H1 (cell line): ENCODE data around the gene BTBD10. TPM values are rescaled to one million over a fixed set of nuclear protein-coding genes. Genes with fewer than 3 reads are reported as not detected.

Experiments used
- CTCF ChIA-PET: fragments of 300-600 bp; sonication (Branson Sonifier 250); formaldehyde crosslinking; loops from one replicate; lab custom pipeline; 2021; ENCODE audit not compliant: partially characterized antibody; lab: Charles Lee
- POLR2A ChIA-PET: fragments of 300-600 bp; sonication (Branson Sonifier 250); formaldehyde crosslinking; loops from one replicate; lab custom pipeline; 2021; ENCODE audit warnings: inconsistent platforms; ENCODE audit not compliant: partially characterized antibody; lab: Charles Lee
- DNase-seq, 2 experiments: peaks; one replicate each; pipeline versions ENCODE4 v3.0.0 to v3.0.0-alpha.2; 2010 to 2022; ENCODE audit warnings: low spot score in 2 of 2, low read depth in 1 of 2, mixed read lengths in 1 of 2
- FAIRE-seq: peaks from 2 replicates; lab custom pipeline; 2011; peaks lifted over from hg19 to GRCh38; lab: Jason Lieb, UNC
- H2AFZ ChIP-seq: 2 replicates; pipeline ENCODE4 v1.8.1; 2012; ENCODE audit warnings: low read length, inconsistent platforms
- H2AK5ac ChIP-seq: 2 replicates; pipeline ENCODE4 v1.6.1; 2013; ENCODE audit warnings: low read depth, low read length
- H2BK120ac ChIP-seq: replicated peaks from 2 replicates; pipeline ENCODE3; 2013; ENCODE audit warnings: low read depth, low read length, inconsistent platforms
- H2BK12ac ChIP-seq: 2 replicates; pipeline ENCODE4 v1.6.1; 2013; ENCODE audit warnings: low read depth, low read length
- H2BK15ac ChIP-seq: 2 replicates; pipeline ENCODE4 v1.6.1; 2013; ENCODE audit warnings: low read length
- H2BK20ac ChIP-seq: 2 replicates; pipeline ENCODE4 v1.6.1; 2013; ENCODE audit warnings: low read length
- H2BK5ac ChIP-seq: 2 replicates; pipeline ENCODE4 v1.6.1; 2013; ENCODE audit warnings: low read depth, low read length
- H3K14ac ChIP-seq: 2 replicates; pipeline ENCODE4 v1.6.1; 2013; ENCODE audit warnings: inconsistent platforms; ENCODE audit not compliant: insufficient read length
- H3K18ac ChIP-seq: 2 replicates; pipeline ENCODE4 v1.6.1; 2013; ENCODE audit warnings: low read length; ENCODE audit errors: extremely low read depth
- H3K23ac ChIP-seq: 2 replicates; pipeline ENCODE4 v1.6.1; 2013; ENCODE audit warnings: inconsistent platforms; ENCODE audit not compliant: insufficient read length
- H3K23me2 ChIP-seq: 2 replicates; pipeline ENCODE4 v1.6.1; 2013; ENCODE audit warnings: low read depth, low read length
- H3K27ac ChIP-seq: 2 replicates; pipeline ENCODE4 v1.6.1; 2011; ENCODE audit warnings: low read depth, low read length, inconsistent platforms
- H3K27me3 ChIP-seq, 4 experiments: replicated peaks in 1 of 4; 1 replicate in 1 of 4; 2 replicates in 3 of 4; pipeline versions ENCODE4 v1.6.1 to v1.8.1; 2011 to 2013; ENCODE audit warnings: low read length in 3 of 4, mild to moderate bottlenecking in 3 of 4, inconsistent platforms in 2 of 4, mixed read lengths in 2 of 4, moderate library complexity in 1 of 4; ENCODE audit not compliant: control insufficient read depth in 3 of 4, insufficient read depth in 3 of 4; ENCODE audit errors: extremely low read depth in 1 of 4
- H3K36me3 ChIP-seq, 4 experiments: 2 replicates each; pipeline versions ENCODE4 v1.6.1 to v1.8.1; 2011 to 2013; ENCODE audit warnings: mild to moderate bottlenecking in 4 of 4, low read length in 3 of 4, moderate library complexity in 2 of 4, control low read depth in 1 of 4, inconsistent platforms in 1 of 4; ENCODE audit not compliant: insufficient read depth in 4 of 4, control insufficient read depth in 2 of 4
- H3K4ac ChIP-seq: replicated peaks from 2 replicates; pipeline ENCODE3; 2013; ENCODE audit warnings: low read length, low read depth, mixed read lengths, inconsistent platforms; ENCODE audit not compliant: insufficient read length
- H3K4me1 ChIP-seq, 4 experiments: replicated peaks in 1 of 4; 1 replicate in 1 of 4; 2 replicates in 3 of 4; pipeline versions ENCODE4 v1.6.1 to v1.8.1; 2011 to 2013; ENCODE audit warnings: low read length in 3 of 4, inconsistent platforms in 2 of 4, mixed read lengths in 1 of 4; ENCODE audit not compliant: insufficient read depth in 4 of 4, control insufficient read depth in 3 of 4
- H3K4me2 ChIP-seq, 2 experiments: 2 replicates each; pipeline versions ENCODE4 v1.6.1 to v1.8.1; 2011 to 2013; ENCODE audit warnings: low read depth in 2 of 2, low read length in 2 of 2, control low read depth in 1 of 2, inconsistent platforms in 1 of 2, mild to moderate bottlenecking in 1 of 2; ENCODE audit not compliant: insufficient read depth in 1 of 2
- H3K4me3 ChIP-seq, 4 experiments: fragments of 200-600, 300-600 bp in 1 of 4; sonication (generic), shearing (Covaris generic), sonication (Bioruptor Twin) in 1 of 4; 2 replicates each; pipeline versions ENCODE4 v1.5.1 to v1.8.1; 2011 to 2016; ENCODE audit warnings: low read length in 4 of 4, low read depth in 3 of 4, control low read depth in 2 of 4, inconsistent platforms in 2 of 4, mild to moderate bottlenecking in 2 of 4, mixed read lengths in 1 of 4, moderate library complexity in 1 of 4; ENCODE audit not compliant: insufficient read depth in 2 of 4; ENCODE audit errors: extremely low read depth in 1 of 4
- H3K56ac ChIP-seq: replicated peaks from 2 replicates; pipeline ENCODE3; 2013; ENCODE audit warnings: low read depth, mild to moderate bottlenecking, mixed read lengths, low read length, inconsistent platforms; ENCODE audit not compliant: insufficient read length
- H3K79me1 ChIP-seq: 2 replicates; pipeline ENCODE4 v1.6.1; 2013; ENCODE audit warnings: low read depth, low read length, control low read depth
- H3K79me2 ChIP-seq, 2 experiments: 2 replicates each; pipeline versions ENCODE4 v1.6.1 to v1.8.1; 2012 to 2013; ENCODE audit warnings: low read length in 2 of 2, mild to moderate bottlenecking in 2 of 2, inconsistent platforms in 1 of 2; ENCODE audit not compliant: insufficient read depth in 2 of 2, control insufficient read depth in 1 of 2
- H3K9ac ChIP-seq, 4 experiments: replicated peaks in 1 of 4; 1 replicate in 1 of 4; 2 replicates in 3 of 4; pipeline versions ENCODE4 v1.6.1 to v1.8.1; 2011 to 2013; ENCODE audit warnings: low read depth in 3 of 4, low read length in 3 of 4, control low read depth in 2 of 4, mild to moderate bottlenecking in 2 of 4, moderate library complexity in 2 of 4, inconsistent platforms in 1 of 4; ENCODE audit errors: extremely low read depth in 1 of 4
- H3K9me3 ChIP-seq, 2 experiments: 2 replicates each; pipeline versions ENCODE4 v1.6.1 to v1.8.1; 2012 to 2013; ENCODE audit warnings: mild to moderate bottlenecking in 2 of 2, moderate library complexity in 2 of 2, control low read depth in 1 of 2, inconsistent platforms in 1 of 2, low read depth in 1 of 2, low read length in 1 of 2, mixed read lengths in 1 of 2; ENCODE audit not compliant: insufficient read depth in 2 of 2
- H4K20me1 ChIP-seq, 2 experiments: replicated peaks in 1 of 2; 2 replicates each; pipeline versions ENCODE3 to v1.8.1; 2011 to 2013; ENCODE audit warnings: inconsistent platforms in 2 of 2, low read length in 2 of 2, mild to moderate bottlenecking in 1 of 2; ENCODE audit not compliant: insufficient read depth in 2 of 2, control insufficient read depth in 1 of 2
- H4K5ac ChIP-seq: 2 replicates; pipeline ENCODE4 v1.6.1; 2013; ENCODE audit warnings: low read length, low read depth, mixed read lengths, inconsistent platforms; ENCODE audit not compliant: insufficient read length
- H4K8ac ChIP-seq: 2 replicates; pipeline ENCODE4 v1.8.0; 2013; ENCODE audit warnings: mild to moderate bottlenecking, moderate library complexity, low read length, inconsistent platforms; ENCODE audit not compliant: insufficient read depth; ENCODE audit errors: extremely low read depth
- H4K91ac ChIP-seq: replicated peaks from 2 replicates; pipeline ENCODE3; 2013; ENCODE audit warnings: low read length, mixed read lengths, inconsistent platforms; ENCODE audit not compliant: insufficient read length
- ASH2L ChIP-seq: fragments of 200-600, 300-600 bp; sonication (generic); IDR thresholded peaks from one replicate; pipeline ENCODE4 v1.7.1; 2017; ENCODE audit warnings: low read length
- EZH2 ChIP-seq: fragments of 200-600 bp; sonication (generic); IDR thresholded peaks from 2 replicates; pipeline ENCODE4 v1.7.1; 2012; ENCODE audit warnings: low read depth, mild to moderate bottlenecking, moderate library complexity, low read length, inconsistent platforms; ENCODE audit not compliant: severe bottlenecking
- HDAC2 ChIP-seq, 2 experiments: fragments of 300-600 bp in 1 of 2; sonication (generic) in 1 of 2; IDR thresholded peaks; 2 replicates each; pipeline ENCODE4 v1.6.1; 2011 to 2012; ENCODE audit warnings: low read depth in 2 of 2, low read length in 2 of 2, mild to moderate bottlenecking in 2 of 2, moderate library complexity in 2 of 2, borderline replicate concordance in 1 of 2, inconsistent platforms in 1 of 2
- KDM5A ChIP-seq: fragments of 200-600 bp; IDR thresholded peaks from 2 replicates; pipeline ENCODE4 v1.7.1; 2012; ENCODE audit warnings: mild to moderate bottlenecking, low read length, inconsistent platforms, mixed read lengths
- MAFK ChIP-seq: IDR thresholded peaks from 2 replicates; pipeline ENCODE4 v1.6.1; 2012; ENCODE audit warnings: low read depth, mild to moderate bottlenecking, improper control_type of control experiment, low read length
- MAX ChIP-seq: IDR thresholded peaks from 2 replicates; pipeline ENCODE4 v1.6.1; 2012; ENCODE audit warnings: inconsistent platforms
- PHF8 ChIP-seq: fragments of 200-600 bp; sonication (generic); conservative IDR thresholded peaks from 2 replicates; pipeline ENCODE4 v1.7.1; 2012; ENCODE audit warnings: low read depth, mild to moderate bottlenecking, inconsistent platforms, low read length, moderate library complexity
- RAD21 ChIP-seq, 2 experiments: IDR thresholded peaks in 1 of 2; conservative IDR thresholded peaks in 1 of 2; 2 replicates each; pipeline ENCODE4 v1.6.1; 2011; ENCODE audit warnings: low read depth in 2 of 2, low read length in 2 of 2, improper control_type of control experiment in 1 of 2, inconsistent platforms in 1 of 2, mild to moderate bottlenecking in 1 of 2, moderate library complexity in 1 of 2
- SIN3A ChIP-seq, 2 experiments: IDR thresholded peaks in 1 of 2; conservative IDR thresholded peaks in 1 of 2; 2 replicates each; pipeline ENCODE4 v1.6.1; 2011 to 2012; ENCODE audit warnings: low read length in 2 of 2, improper control_type of control experiment in 1 of 2, low read depth in 1 of 2, mild to moderate bottlenecking in 1 of 2
- SP1 ChIP-seq: IDR thresholded peaks from 2 replicates; pipeline ENCODE4 v1.6.1; 2011; ENCODE audit warnings: low read depth, low read length
- TCF12 ChIP-seq: IDR thresholded peaks from 2 replicates; pipeline ENCODE4 v1.6.1; 2011; ENCODE audit warnings: low read depth, mild to moderate bottlenecking, low read length
- USF2 ChIP-seq: IDR thresholded peaks from 2 replicates; pipeline ENCODE4 v1.6.1; 2011; ENCODE audit warnings: low read length, improper control_type of control experiment
- WGBS, 2 experiments: shearing (Covaris generic) in 1 of 2; methylation state at CpG; one replicate each; pipeline versions ENCODE4 v1.1.6 to v1.1.7; 2013 to 2015; ENCODE audit warnings: low lambda C conversion rate in 2 of 2, mixed read lengths in 2 of 2, inconsistent platforms in 1 of 2, low coverage in 1 of 2, missing lambda C conversion rate in 1 of 2; ENCODE audit not compliant: insufficient replicate concordance in 2 of 2, insufficient coverage in 1 of 2, insufficient read length in 1 of 2; ENCODE audit errors: extremely low coverage in 1 of 2, missing lambda C conversion rate in 1 of 2; 5-methylcytosine and 5-hydroxymethylcytosine counted together
- polyA plus RNA-seq, 7 experiments: library from polyadenylated mRNA; depleted of rRNA in 3 of 7; stranded (reverse) in 5 of 7; unstranded in 2 of 7; fragments of >200 nt in 5 of 7; fragments of 200-250 nt in 2 of 7; gene quantifications; 1 replicate in 5 of 7; 2 replicates in 1 of 7; 4 replicates in 1 of 7; pipeline versions ENCODE4 v1.2.1 to v1.2.3, GENCODE V29; 2011 to 2013; ENCODE audit warnings: missing spikeins in 2 of 7, mixed read lengths in 2 of 7
- total RNA-seq: library from RNA; stranded (reverse); fragmentation: NEBNext Ultra II Directional; extraction: Animal tissue kit (Norgen Biotek cat#: 25700); gene quantifications from 2 replicates; pipeline ENCODE4 v1.2.1, GENCODE V29; 2021

The BTBD10 gene
- total and polyA plus RNA-seq, 2 of the 8 experiments (the other 6 are each of a cell fraction or from before 2014, with no cell fraction given) = 13.8 to 22.2 TPM

GRCh38 chr11:13503393-13503792 is 40.4 kb upstream of the BTBD10 start:
- Histone ChIP-seq H3K23me2 (no peaks in the 10 kb centered on the region), H3K23ac (no peak overlapping the region), H3K79me2 (no peaks in the 10 kb centered on the region), H3K4me3 (no peak overlapping the region), H4K5ac (no peak overlapping the region), H3K9me3 (no peaks in the 10 kb centered on the region), H4K91ac (no peak overlapping the region), H2BK20ac (no peak overlapping the region), H2AFZ (no peak overlapping the region), H3K14ac (no peak overlapping the region), H2AK5ac (no peak overlapping the region), H3K27ac (no peak overlapping the region), H3K9ac (no peak overlapping the region), H2BK12ac (no peak overlapping the region), H2BK5ac (no peak overlapping the region), H2BK15ac (no peak overlapping the region), H3K4ac (no peak overlapping the region), H3K79me1 (no peaks in the 10 kb centered on the region), H3K4me2 (no peak overlapping the region), H3K18ac (no peak overlapping the region), H4K8ac (no peak overlapping the region), H3K36me3 (no peaks in the 10 kb centered on the region), H3K27me3 (no peaks in the 10 kb centered on the region), H2BK120ac (no peak overlapping the region), H3K4me1 (no peaks in the 10 kb centered on the region), H3K56ac (no peak overlapping the region), H4K20me1 (no peaks in the 10 kb centered on the region)
- no peak for FAIRE-seq
- WGBS, 2 experiments = 65% methylated on average over 1 of the region's 1 CpG; no CpG with 5 or more reads in 1 of the 2 experiments
- ChIA-PET CTCF (interaction anchor here (1.1 to 4.5 kb wide), 3 partner anchors 11 to 32 kb away, joined by 3 to 33 read pairs (median 4); no protein-coding TSS in a partner anchor), POLR2A (no interaction called here)
- DNase-seq = no peak
- TF ChIP-seq SP1 = no peak
- no peak for TF ChIP-seq PHF8
- no peak for TF ChIP-seq RAD21 (IDR thresholded peaks at IDR 0.05 in 1 of 2, conservative IDR thresholded peaks at IDR 0.05 in 1 of 2; ENCODE audit: low read depth in 2 of 2, low read length in 2 of 2)
- no peak for TF ChIP-seq HDAC2 (IDR thresholded peaks at IDR 0.05; ENCODE audit: borderline replicate concordance in 1 of 2, low read depth in 2 of 2, low read length in 2 of 2)
- no peak for TF ChIP-seq MAFK
- TF ChIP-seq ASH2L = no peak
- no peak for TF ChIP-seq USF2
- no peak for TF ChIP-seq MAX
- TF ChIP-seq TCF12 = no peak
- TF ChIP-seq KDM5A = no peak
- TF ChIP-seq EZH2 = no peak
- no peak for TF ChIP-seq SIN3A (conservative IDR thresholded peaks at IDR 0.05 in 1 of 2, IDR thresholded peaks at IDR 0.05 in 1 of 2; ENCODE audit: low read depth in 1 of 2, low read length in 2 of 2)
